GM20431 (cell line): ENCODE data around the gene ZMYM5.
"Not testable (repeated sequence)": the region's sequence is repeated elsewhere in the genome, so short reads cannot be mapped to it uniquely, and the experiment has no call there.

Source experiments
- in situ Hi-C: fragments of 300-500 bp; cut with MseI, MboI; formaldehyde crosslinking; loops from one replicate; pipeline ENCODE4 v1.15.0; 2020; ENCODE audit warnings: low sequenced_read_pairs; ENCODE audit not compliant: unreplicated experiment

The ZMYM5 gene

DNA sequence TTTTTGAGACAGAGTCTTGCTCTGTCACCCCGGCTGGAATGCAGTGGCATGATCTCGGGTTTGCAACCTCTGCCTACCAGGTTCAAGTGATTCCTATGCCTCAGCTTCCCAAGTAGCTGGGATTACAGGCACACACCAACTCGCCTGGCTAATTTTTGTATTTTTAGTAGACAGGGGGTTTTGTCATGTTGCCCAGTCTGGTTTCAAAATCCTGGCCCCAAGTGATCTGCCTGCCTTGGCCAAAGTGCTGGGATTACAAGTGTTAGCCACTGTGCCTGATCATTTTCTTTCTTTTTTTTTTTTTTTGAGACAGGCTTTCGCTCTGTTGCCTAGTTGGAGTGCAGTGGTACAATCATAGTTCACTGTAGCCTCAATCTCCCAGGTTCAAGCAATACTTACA, 28.7 kb downstream of the ZMYM5 start:
- in situ Hi-C loops, result no loop called here

DNA sequence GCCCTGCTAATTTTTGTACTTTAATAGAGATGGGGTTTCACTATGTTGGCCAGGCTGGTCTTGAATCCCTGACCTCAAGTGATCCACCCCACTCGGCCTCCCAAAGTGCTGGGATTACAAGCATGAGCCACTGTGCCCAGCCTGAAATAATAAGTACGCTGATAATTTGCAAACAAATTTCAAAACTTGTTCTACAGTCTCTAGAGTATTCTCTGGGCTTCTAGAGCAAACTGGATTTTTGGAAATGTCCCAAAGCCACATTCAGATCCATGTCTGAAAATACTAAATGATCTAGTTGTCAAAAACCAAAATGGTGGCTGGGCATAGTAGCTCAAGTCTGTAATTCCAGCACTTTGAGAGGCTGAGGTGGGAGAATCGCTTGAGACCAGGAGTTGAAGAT, 40.8 kb downstream of the ZMYM5 start:
- in situ Hi-C loops, result no loop called here

DNA sequence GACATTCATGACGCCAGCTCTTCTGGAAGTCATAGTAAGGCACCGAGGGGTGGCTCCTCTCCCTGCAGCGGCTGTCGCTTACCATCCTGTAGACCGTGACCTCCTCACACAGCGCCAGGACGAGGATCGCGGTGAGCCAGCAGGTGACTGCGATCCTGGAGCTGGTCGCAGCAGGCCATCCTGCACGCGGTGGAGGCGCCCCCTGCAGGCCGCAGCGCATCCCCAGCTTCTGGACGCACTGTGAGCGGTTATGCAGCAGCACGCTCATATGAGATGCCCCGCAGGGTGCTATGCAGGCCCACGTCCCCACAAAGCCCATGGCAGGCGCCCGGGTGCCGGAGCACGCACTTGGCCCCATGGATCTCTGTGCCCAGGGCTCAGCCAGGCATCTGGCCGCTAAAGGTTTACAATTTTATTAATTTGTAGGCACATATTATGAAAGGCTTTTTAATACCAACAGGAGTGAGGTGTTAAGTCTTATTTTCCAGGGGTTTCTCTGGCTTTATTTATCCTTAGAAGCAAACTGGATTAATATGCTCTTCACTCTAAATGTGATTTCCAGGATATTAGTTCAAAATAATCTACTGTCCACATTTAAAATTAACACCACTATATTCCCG, 45.1 kb downstream of the ZMYM5 start:
- in situ Hi-C loops, result no loop called here

DNA sequence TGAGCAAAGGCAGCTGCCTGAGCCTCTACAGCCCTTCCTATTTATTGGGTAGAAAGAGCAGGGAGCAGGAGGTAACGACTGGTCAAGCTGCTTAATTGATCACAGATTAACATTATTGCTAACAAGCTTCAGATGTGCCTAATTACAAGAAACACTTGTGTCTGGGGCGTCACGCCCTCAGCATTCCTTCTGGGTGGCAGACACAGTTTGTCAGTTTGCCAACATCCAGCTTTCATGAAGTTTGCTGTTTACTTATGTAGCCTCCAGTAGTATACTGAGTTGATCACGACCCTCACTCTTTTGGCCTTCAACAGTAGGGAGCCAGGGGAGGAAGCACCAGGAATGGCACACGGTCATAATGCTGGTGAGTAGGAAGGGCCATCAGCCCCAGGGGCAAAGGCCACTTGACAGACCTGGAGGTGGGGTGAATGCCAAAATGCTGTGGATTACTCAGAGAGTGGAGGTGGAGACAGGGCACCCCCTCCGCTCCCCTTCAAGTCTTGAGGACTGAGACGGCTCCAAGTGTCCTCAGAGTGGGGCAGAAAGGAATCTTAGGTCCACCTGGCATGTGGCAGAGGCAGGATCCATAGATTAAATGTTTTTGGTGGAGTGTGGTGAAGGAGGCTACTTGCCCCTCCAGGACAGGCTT, 45.8 kb downstream of the ZMYM5 start:
- in situ Hi-C loops, result no loop called here

DNA sequence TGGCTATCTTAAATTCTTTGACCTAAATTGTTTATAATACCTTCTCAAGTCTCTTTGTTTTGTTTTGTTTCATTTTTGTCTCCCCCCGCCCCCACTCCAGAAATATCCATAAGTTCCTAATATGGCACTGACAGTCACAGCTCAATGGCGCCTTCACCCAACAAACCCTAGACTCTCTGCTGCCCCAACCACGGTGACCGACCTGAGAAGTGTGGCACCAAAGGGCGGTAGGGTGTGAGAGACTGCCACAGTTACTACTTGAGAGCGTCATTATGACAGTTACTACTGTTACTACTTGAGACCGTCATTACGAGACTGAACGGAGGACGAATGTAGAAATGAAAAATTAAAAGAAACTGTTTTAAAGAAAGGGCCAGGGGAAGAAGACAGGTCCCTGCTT, 46.3 kb downstream of the ZMYM5 start:
- in situ Hi-C loops, result no loop called here

DNA sequence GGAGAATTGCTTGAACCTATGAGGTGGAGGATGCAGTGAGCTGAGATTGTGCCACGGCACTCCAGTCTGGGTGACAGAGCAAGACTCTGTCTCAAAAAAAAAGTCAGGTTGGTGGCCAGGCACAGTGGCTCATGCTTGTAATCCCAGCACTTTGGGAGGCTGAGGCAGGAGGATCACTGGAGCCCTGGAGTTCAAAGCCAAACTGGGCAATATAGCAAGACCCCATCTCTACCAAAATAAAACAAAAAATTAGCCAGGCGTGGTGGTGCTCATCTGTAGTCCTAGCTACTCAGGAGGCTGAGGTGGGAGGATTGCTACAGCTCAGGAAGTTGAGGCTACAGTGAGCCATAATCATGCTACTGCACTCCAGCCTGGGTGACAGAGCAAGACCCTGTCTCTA, 47.6 kb downstream of the ZMYM5 start:
- in situ Hi-C loops, result not testable (repeated sequence)

DNA sequence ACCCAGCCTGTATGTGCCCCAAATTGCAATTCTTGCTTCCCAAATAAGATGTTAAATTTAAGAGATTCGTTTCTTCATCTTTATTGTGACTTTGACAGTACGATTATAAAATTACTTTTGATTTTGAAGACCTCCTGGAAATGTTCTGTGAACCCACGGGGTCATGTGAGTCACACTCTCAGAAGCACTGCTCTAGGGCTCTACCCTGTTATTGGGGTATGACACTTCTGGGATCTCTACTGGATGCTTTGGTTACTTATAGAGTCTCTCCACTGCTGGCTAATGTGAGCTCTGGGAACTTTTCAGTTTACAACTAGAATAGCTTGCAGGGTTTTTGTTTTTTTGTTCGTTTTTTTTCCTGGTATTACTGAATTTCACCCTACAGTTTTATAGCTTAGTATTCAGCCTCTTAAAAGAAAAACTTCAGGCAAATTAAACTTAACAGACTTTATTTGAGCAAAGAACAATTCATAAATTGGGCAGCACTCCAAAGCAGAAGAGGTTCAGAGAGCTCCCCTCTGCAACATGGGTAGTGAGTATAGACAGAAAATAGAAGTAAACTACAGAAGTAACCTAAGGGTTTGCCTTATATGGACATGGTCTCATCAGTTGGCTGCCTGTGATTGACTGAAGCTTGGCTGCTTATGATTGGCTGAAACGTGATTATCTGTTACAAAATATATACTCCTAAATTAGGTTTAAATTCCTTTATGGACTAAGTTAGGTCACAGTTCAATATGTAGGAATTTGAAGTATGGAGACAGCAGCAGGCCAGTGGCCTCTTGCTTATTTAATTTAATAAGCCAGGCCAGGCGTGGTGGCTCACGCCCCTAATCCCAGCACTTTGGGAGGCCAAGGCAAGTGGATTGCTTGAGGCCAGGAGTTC, 52.2 kb downstream of the ZMYM5 start:
- in situ Hi-C loops, result no loop called here

DNA sequence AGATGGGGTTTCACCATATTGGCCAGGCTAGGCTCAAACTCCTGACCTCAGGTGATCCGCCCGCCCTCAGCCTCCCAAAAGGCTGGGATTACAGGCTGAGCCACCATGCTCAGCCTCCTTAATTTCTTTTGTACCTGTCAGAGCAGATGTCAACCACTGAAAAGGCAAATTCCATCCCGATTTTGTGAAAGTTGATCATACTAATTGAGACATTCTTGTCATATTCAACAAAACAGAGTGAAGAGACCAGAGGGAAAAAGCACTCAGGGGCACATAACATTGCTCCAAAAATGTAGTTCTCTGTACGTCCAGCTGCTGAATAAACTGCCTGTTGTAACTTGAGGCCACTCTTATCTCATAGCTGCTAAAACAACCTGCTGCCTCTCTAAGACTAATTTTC, 53.3 kb downstream of the ZMYM5 start:
- in situ Hi-C loops, result no loop called here

DNA sequence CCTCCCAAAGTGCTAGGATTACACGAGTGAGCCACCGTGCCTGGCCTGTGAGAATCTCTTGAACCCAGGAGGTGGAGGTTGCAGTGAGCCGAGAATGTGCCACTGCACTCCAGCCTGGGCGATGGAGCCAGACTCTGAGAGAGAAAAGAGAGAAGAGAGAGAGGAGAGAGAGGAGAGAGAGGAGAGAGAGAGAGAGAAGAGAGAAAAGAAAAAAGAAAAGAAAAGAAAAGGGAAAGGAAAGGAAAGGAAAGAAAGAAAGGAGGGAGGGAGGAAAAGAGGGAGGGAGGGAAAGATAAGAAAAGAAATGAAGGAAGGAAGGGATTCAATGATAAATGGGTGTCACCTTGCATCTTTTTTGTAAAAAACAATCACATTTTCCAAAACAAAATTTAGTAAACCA, 57.7 kb downstream of the ZMYM5 start:
- in situ Hi-C loops, result no loop called here

DNA sequence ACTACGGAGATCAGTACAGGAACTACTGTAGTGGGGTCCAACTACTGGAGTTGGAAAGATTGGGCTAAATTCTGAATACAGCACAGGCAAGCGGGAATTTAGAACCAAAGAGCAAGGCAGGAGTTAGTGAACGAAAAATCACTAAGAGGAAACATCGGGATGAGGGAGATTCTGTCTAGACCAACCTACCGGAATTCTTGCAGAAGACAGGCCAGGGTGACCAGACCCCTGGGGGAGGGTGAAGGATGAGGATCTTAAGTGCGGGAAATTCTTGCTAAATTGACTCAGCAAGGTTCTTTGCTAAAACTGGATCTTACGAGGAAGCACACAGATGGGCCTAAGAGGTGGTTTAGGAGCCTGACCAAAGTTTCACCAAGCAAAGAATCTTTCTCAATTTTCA, 67.5 kb downstream of the ZMYM5 start:
- in situ Hi-C loops, result no loop called here

DNA sequence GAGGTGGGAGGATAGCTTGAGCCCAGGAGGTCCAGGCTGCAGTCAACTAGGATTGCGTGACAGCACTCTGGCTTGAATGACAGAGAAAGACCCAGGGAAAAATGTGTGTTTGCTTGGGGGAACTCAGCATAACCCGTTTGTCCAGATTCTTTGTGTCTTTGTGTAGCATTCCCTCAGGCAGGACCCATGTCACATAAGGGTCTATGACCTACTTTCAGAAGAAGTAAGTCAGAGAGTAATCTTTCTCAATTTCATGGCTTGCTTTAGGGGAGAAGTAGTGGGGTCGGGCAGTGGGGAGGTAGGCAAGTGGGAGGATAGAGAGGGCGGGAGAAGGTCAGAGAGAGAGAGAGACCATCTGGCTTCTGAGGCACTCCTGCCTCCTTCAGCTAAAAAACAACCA, 68.8 kb downstream of the ZMYM5 start:
- in situ Hi-C loops, result no loop called here

DNA sequence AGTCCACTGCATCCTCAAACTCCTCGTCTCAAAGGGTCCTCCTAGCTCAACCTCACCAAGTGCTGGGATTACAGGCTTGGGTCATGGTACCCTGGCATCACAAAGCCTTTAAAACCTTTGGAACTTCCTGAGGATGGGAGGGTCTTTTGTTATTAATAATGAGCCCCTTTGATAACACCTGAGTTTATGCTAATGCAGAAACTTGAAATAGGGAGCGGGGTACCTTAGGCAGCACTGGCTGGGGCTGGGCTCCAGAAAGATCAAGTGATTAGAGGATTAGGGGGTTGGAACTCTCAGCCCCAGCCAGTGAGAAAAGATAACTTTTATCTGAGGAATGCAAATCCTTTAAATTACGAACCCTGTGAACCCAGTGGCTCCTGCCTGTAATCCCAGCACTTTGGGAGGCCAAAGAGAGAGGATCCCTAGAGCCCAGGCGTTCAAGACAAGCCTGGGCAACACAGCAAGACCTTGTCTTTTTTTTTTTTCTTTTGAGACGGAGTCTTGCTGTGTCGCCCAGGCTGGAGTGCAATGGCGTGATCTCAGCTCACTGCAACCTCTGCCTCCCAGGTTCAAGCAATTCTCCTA, 71.4 kb downstream of the ZMYM5 start:
- in situ Hi-C loops, result no loop called here

DNA sequence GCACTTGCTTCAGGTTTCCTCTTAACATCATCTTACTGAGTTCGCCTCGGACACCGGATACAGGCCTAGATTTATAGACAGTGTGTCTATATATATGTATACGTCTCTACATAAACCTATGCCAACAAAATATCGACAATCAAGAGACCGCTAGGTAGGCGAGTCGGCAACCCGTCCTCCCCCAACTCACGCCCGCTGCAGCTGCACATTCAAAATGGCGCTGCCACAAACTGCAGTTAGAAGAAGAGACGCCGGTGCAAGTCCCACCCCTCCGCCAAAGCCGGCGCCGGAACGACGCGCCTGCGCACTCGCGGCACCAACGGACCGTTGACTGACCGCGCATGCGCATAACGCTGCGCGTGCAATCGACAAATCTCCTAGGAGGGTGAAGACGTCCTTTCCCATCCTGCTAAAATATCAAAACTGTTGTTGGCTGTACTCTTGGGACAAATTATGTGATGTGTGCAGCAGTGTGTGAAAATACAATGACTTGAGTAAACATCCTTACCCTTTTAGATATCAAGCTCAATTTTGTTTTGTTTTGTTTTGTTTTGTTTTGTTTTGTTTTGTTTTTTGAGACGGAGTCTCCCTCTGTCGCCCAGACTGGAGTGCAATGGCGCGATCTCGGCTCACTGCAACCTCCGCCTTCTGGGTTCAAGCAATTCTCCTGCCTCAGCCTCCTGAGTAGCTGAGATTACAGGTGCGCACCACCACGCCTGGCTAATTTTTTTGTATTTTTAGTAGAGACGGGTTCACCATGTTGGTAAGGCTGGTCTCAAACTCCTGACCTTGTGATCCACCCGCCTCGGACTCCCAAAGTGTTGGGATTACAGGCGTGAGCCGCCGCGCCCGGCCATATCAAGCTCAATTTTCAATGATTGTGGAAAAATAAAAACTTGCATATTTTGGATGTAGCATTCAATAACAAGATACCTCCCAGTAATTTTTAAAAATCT, 80.4 kb downstream of the ZMYM5 start, which contains the start of gene PSPC1:
PSPC1 (minus strand) TSS at position 219 of the 956 bp plus-strand sequence; CDS start at position 31, 188 bp downstream.
- in situ Hi-C loops, result not testable (repeated sequence)

DNA sequence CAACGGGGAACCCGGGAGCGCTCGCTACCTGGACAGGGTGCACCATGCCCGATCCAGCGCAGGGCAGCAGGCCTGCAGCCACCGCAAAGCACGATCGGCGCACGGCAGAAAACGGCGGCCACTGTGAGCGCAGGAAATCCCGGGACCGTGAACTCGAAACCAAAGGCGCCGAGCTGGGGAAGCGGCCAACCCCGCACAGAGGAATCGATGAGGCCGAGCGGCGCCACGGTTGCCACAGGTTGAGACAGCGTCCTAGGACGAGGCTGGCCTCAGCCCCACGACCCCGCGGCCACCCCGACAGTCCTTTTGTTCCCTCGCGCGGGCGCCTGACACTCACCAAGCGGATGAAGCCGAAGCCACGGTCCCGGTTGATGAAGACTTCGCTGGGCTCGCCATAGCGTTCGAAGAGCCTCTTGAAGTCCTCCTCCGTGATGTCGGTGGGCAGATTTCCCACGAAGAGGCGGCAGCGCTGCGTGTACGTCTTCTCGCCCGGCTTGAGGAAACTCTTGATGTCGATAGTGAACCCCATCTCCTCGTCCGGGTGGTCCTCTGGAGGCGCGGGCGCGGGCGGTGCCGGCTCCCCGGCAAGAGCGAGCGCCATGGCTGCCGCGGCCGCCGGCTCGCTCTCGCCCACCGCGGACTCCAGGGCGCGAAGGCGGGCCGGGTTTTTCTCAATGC, 81.3 kb downstream of the ZMYM5 start:
- in situ Hi-C loops, result no loop called here

DNA sequence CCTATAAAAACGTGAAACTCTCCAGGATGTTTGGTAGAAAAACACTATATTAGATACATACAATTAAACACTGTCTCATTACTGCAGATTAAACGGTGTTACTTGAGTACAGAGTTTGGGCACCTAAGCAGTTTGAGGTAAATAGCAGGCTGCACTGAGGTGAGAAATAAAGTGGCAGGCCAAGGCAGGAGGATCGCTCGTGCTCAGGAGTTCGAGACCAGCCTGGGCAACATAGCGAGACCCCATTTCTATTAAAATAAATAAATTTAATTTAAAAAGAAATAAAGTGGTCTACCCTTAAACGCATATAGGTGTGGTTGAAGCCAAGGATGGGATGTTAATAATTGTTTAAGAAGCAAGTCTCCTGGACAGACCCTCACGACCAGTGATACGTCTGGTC, 81.9 kb downstream of the ZMYM5 start:
- in situ Hi-C loops, result no loop called here

DNA sequence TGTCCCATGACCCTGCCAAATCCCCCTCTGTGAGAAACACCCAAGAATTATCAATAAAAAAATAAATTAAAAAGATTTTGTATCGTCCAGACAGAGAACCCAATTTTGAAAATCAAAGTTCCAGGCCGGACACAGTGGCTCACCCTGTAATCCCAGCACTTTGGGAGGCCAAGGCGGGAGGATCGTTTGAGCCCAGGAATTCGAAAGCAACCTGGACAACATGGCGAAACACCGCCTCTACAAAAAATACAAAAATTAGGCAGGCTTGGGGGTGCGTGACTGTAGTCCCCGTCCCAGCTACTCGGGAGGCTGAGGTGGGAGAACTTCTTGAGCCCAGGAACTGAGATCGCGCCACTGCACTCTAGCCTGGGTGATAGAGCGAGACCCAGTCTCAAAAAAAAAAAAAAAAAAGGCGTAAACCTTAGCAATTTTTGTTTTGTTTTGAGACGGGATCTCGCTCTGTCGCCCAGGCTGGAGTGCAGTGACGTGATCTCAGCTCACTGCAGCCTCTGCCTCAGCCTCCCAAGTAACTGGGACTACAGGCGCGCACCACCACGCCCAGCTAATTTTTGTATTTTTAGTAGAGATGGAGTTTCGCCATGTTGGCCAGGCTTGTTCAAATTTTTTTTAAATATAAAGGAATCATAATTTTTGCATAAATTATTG, 82.6 kb downstream of the ZMYM5 start:
- in situ Hi-C loops, result not testable (repeated sequence)
